Measurements from ENCODE around the gene UBIAD1.

- TF ChIP-seq, protein P1, sequence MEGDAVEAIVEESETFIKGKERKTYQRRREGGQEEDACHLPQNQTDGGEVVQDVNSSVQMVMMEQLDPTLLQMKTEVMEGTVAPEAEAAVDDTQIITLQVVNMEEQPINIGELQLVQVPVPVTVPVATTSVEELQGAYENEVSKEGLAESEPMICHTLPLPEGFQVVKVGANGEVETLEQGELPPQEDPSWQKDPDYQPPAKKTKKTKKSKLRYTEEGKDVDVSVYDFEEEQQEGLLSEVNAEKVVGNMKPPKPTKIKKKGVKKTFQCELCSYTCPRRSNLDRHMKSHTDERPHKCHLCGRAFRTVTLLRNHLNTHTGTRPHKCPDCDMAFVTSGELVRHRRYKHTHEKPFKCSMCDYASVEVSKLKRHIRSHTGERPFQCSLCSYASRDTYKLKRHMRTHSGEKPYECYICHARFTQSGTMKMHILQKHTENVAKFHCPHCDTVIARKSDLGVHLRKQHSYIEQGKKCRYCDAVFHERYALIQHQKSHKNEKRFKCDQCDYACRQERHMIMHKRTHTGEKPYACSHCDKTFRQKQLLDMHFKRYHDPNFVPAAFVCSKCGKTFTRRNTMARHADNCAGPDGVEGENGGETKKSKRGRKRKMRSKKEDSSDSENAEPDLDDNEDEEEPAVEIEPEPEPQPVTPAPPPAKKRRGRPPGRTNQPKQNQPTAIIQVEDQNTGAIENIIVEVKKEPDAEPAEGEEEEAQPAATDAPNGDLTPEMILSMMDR (conservative IDR thresholded peaks at IDR 0.05; ENCODE audit: low read length) = no peak
- TF ChIP-seq EZH2phosphoT487 (IDR thresholded peaks at IDR 0.05; ENCODE audit: borderline replicate concordance, low read depth, low read length) = no peak
Measured at GRCh38 chr1:11334261-11334804, 61.3 kb downstream of the UBIAD1 start.

Measured in OCI-LY7 (cell line).